CD14-positive monocyte (primary cell): ENCODE measurements around the gene ACTL7A. TPM values are rescaled to one million over a fixed set of nuclear protein-coding genes. Genes with fewer than 3 reads are reported as not detected.

ENCODE experiments used
- DNase-seq, 3 donors: peaks; one replicate each; pipeline ENCODE4 v3.0.0-alpha.2; 2011 to 2022
- H2AFZ ChIP-seq: 2 replicates; pipeline ENCODE4 v1.6.0; 2012; ENCODE audit warnings: mild to moderate bottlenecking, low read depth, low read length, inconsistent platforms; ENCODE audit not compliant: insufficient read depth, poor library complexity, severe bottlenecking
- H3K27ac ChIP-seq, 2 donors: 1 replicate in 1 of 2; 2 replicates in 1 of 2; pipeline ENCODE4 v1.5.1; 2012 to 2013; ENCODE audit warnings: low read length in 2 of 2, control low read depth in 1 of 2, inconsistent platforms in 1 of 2, low read depth in 1 of 2, mild to moderate bottlenecking in 1 of 2
- H3K27me3 ChIP-seq, 2 donors: one replicate each; pipeline versions ENCODE4 v1.6.0 to v1.6.1; 2011 to 2013; ENCODE audit warnings: low read length in 2 of 2; ENCODE audit not compliant: control insufficient read depth in 2 of 2, insufficient read depth in 2 of 2
- H3K36me3 ChIP-seq, 2 donors: replicated peaks in 1 of 2; 1 replicate in 1 of 2; 2 replicates in 1 of 2; pipeline versions ENCODE4 v1.5.1 to v1.6.1; 2012 to 2013; ENCODE audit warnings: low read length in 2 of 2, control low read depth in 1 of 2, inconsistent platforms in 1 of 2, mild to moderate bottlenecking in 1 of 2; ENCODE audit not compliant: insufficient read depth in 2 of 2, control insufficient read depth in 1 of 2
- H3K4me1 ChIP-seq, 2 donors: 1 replicate in 1 of 2; 2 replicates in 1 of 2; pipeline versions ENCODE4 v1.5.1 to v1.6.1; 2012 to 2013; ENCODE audit warnings: low read length in 2 of 2, control low read depth in 1 of 2, inconsistent platforms in 1 of 2, mild to moderate bottlenecking in 1 of 2, moderate library complexity in 1 of 2; ENCODE audit not compliant: insufficient read depth in 2 of 2, control insufficient read depth in 1 of 2
- H3K4me2 ChIP-seq: replicated peaks from 2 replicates; pipeline ENCODE3; 2012; ENCODE audit warnings: low read length, moderate library complexity, mild to moderate bottlenecking; ENCODE audit not compliant: poor library complexity, severe bottlenecking; ENCODE audit errors: extremely low read depth
- H3K4me3 ChIP-seq, 3 experiments: fragments of 200-600 bp in 1 of 3; sonication (generic) in 1 of 3; replicated peaks in 1 of 3; 1 replicate in 2 of 3; 2 replicates in 1 of 3; pipeline ENCODE4 v1.5.1; 2011 to 2013; ENCODE audit warnings: low read length in 3 of 3, mild to moderate bottlenecking in 3 of 3, control low read depth in 2 of 3, low read depth in 2 of 3, inconsistent platforms in 1 of 3, moderate library complexity in 1 of 3
- H3K79me2 ChIP-seq: 2 replicates; pipeline ENCODE4 v1.6.0; 2012; ENCODE audit warnings: mild to moderate bottlenecking, control low read depth, inconsistent platforms, low read length, moderate library complexity; ENCODE audit not compliant: insufficient read depth
- H3K9ac ChIP-seq: 2 replicates; pipeline ENCODE4 v1.6.0; 2017; ENCODE audit warnings: low read length, mild to moderate bottlenecking; ENCODE audit not compliant: insufficient read depth, poor library complexity, severe bottlenecking
- H3K9me3 ChIP-seq, 2 donors: replicated peaks in 1 of 2; 1 replicate in 1 of 2; 2 replicates in 1 of 2; pipeline versions ENCODE4 v1.5.1 to v1.6.1; 2012 to 2013; ENCODE audit warnings: low read length in 2 of 2, control low read depth in 1 of 2; ENCODE audit not compliant: control insufficient read depth in 1 of 2, insufficient read depth in 1 of 2
- H4K20me1 ChIP-seq: 2 replicates; pipeline ENCODE4 v1.6.0; 2012; ENCODE audit warnings: mild to moderate bottlenecking, low read length, control low read depth, moderate library complexity; ENCODE audit not compliant: insufficient read depth
- H3K27ac Mint-ChIP-seq, 7 donors: one replicate each; pipeline ENCODE4 v1.8.0; 2020; ENCODE audit warnings: mild to moderate bottlenecking in 7 of 7, mixed read lengths in 7 of 7, moderate library complexity in 6 of 7, inconsistent platforms in 2 of 7
- H3K27me3 Mint-ChIP-seq, 3 donors: one replicate each; pipeline ENCODE4 v1.8.0; 2021 to 2022; ENCODE audit warnings: low read depth in 3 of 3, mild to moderate bottlenecking in 3 of 3, mixed read lengths in 3 of 3, moderate library complexity in 3 of 3, inconsistent platforms in 1 of 3
- H3K36me3 Mint-ChIP-seq, 2 donors: one replicate each; pipeline ENCODE4 v1.8.0; 2020; ENCODE audit warnings: mixed read lengths in 2 of 2, inconsistent platforms in 1 of 2, mild to moderate bottlenecking in 1 of 2
- H3K4me1 Mint-ChIP-seq: one replicate; pipeline ENCODE4 v1.8.0; 2020; ENCODE audit warnings: mild to moderate bottlenecking, mixed read lengths
- H3K4me3 Mint-ChIP-seq, 2 donors: one replicate each; pipeline ENCODE4 v1.8.0; 2020; ENCODE audit warnings: mild to moderate bottlenecking in 2 of 2, mixed read lengths in 2 of 2, moderate library complexity in 1 of 2
- H3K9me3 Mint-ChIP-seq, 7 donors: one replicate each; pipeline ENCODE4 v1.8.0; 2020 to 2022; ENCODE audit warnings: mixed read lengths in 7 of 7, mild to moderate bottlenecking in 6 of 7, moderate library complexity in 6 of 7, inconsistent platforms in 2 of 7
- WGBS: methylation state at CpG from one replicate; pipeline ENCODE4 v1.1.5; 2013; ENCODE audit warnings: missing lambda C conversion rate; ENCODE audit not compliant: insufficient coverage; 5-methylcytosine and 5-hydroxymethylcytosine counted together
- intact Hi-C, 2 donors: fragments of 100-400 bp; cut with micrococcal nuclease; formaldehyde crosslinking; loops; one replicate each; pipeline versions ENCODE4 v1.15.0 to v1.15.1; 2023
- polyA plus RNA-seq, 3 donors: library from polyadenylated mRNA; depleted of rRNA in 1 of 3; unstranded in 2 of 3; stranded (reverse) in 1 of 3; fragments of 300-500 nt in 2 of 3; fragments of >200 nt in 1 of 3; fragmentation: Illumina TruSeq in 2 of 3; gene quantifications; 1 replicate in 2 of 3; 2 replicates in 1 of 3; pipeline ENCODE4 v1.2.3, GENCODE V29; 2012 to 2021
- TF ChIP-seq, protein P1 (sequence below): fragments of 200-600 bp; IDR thresholded peaks from one replicate; pipeline ENCODE4 v1.8.0; 2022; ENCODE audit warnings: antibody characterized with exemption, mild to moderate bottlenecking

Gene ACTL7A
- polyA plus RNA-seq, 3 donors = not detected

DNA sequence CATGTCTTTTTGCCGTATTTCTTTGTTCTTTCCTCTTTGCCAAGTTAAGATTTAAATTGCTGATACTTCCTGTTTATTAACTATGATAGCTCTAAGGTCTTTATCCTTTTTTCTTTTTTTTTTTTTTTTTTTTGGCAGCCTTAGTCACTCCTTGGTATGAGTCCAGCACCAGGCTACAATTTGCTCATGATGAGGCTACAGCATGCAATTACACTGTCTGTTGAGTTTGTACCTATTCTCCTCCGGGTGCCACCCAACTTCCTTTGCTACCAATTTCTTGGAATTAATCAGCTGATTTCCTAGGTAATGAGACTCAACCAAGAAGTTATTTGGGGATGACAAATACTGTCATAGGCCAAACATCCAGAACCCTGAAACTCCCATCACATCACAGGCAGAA, 31.8 kb upstream of the ACTL7A start:
- WGBS = no CpG with 5 or more reads among the region's 2 CpGs
- Mint-ChIP-seq H3K27ac (no peak overlapping the region), H3K36me3 (no peaks in the 10 kb centered on the region), H3K4me3 (no peak overlapping the region), H3K9me3 (peaks cover 0 to 2% (median 0%) of the 10 kb centered on the region in 7 donors), H3K27me3 (peaks cover 0 to 3% (median 2%) of the 10 kb centered on the region in 3 donors), H3K4me1 (peaks cover 10% of the 10 kb centered on the region)
- H3K36me3 ChIP-seq = no peaks in the 10 kb centered on the region
- H2AFZ ChIP-seq = no peak overlapping the region
- H3K9ac ChIP-seq = no peak overlapping the region
- TF ChIP-seq, protein P1, sequence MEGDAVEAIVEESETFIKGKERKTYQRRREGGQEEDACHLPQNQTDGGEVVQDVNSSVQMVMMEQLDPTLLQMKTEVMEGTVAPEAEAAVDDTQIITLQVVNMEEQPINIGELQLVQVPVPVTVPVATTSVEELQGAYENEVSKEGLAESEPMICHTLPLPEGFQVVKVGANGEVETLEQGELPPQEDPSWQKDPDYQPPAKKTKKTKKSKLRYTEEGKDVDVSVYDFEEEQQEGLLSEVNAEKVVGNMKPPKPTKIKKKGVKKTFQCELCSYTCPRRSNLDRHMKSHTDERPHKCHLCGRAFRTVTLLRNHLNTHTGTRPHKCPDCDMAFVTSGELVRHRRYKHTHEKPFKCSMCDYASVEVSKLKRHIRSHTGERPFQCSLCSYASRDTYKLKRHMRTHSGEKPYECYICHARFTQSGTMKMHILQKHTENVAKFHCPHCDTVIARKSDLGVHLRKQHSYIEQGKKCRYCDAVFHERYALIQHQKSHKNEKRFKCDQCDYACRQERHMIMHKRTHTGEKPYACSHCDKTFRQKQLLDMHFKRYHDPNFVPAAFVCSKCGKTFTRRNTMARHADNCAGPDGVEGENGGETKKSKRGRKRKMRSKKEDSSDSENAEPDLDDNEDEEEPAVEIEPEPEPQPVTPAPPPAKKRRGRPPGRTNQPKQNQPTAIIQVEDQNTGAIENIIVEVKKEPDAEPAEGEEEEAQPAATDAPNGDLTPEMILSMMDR = no peak
- no peaks in the 10 kb centered on the region for H3K79me2 ChIP-seq
- H3K27me3 ChIP-seq = no peaks in the 10 kb centered on the region
- H3K4me1 ChIP-seq = peaks cover 9 to 10% of the 10 kb centered on the region in 2 donors
- intact Hi-C loops = no loop called here
- no peaks in the 10 kb centered on the region for H3K9me3 ChIP-seq
- no peak overlapping the region for H3K4me2 ChIP-seq
- no peak overlapping the region for H3K27ac ChIP-seq
- no peak for DNase-seq
- H4K20me1 ChIP-seq = no peaks in the 10 kb centered on the region
- no peak overlapping the region for H3K4me3 ChIP-seq

DNA sequence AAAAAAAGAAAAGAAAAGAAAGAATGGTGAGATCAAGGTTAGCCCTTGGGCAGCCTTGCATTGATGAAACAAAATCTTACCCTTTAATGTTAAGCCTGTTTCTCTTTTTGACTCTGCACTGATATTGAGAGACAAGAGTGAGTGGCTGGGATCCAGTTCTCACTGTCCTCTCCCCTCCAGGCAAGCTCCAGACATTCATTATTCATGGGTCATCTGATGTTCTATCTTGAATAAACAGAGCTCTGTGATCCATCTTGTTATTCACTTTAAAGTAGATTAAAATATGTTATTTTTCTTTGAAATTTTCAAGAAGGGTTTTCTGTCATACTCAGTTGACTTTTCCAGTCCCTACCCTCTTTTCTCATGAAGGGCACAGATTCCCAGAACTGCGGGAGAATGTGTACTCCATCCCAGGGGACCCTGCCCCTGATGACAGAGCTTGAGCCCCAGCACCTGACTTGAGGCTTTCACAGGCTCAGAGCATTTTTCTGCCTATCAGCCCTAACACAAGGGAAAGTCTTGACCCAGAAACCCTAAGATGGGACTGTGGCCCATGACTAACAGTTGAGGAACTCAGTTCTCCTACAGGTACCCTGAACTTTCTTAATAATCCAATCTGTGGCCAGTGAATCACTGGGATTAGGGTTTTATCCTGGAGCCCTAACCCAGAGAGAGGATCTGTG, 30.4 kb upstream of the ACTL7A start:
- H3K27ac Mint-ChIP-seq = no peak overlapping the region
- Histone ChIP-seq H3K4me1 (peaks cover 22 to 24% of the 10 kb centered on the region in 2 donors), H3K27me3 (no peaks in the 10 kb centered on the region), H3K27ac (no peak overlapping the region), H3K4me3 (no peak overlapping the region), H3K79me2 (no peaks in the 10 kb centered on the region), H3K9ac (no peak overlapping the region), H2AFZ (no peak overlapping the region), H4K20me1 (no peaks in the 10 kb centered on the region), H3K4me2 (no peak overlapping the region), H3K9me3 (no peaks in the 10 kb centered on the region), H3K36me3 (no peaks in the 10 kb centered on the region)
- no peak overlapping the region for H3K4me3 Mint-ChIP-seq
- WGBS = 100% methylated on average over 1 of the region's 1 CpG
- intact Hi-C loops = no loop called here
- DNase-seq = no peak
- H3K4me1 Mint-ChIP-seq = peaks cover 23% of the 10 kb centered on the region
- H3K27me3 Mint-ChIP-seq = peaks cover 0 to 3% (median 2%) of the 10 kb centered on the region in 3 donors
- TF ChIP-seq, protein P1 = no peak
- no peaks in the 10 kb centered on the region for H3K36me3 Mint-ChIP-seq
- H3K9me3 Mint-ChIP-seq = peaks cover 0 to 4% (median 0%) of the 10 kb centered on the region in 7 donors
